SK-N-MC (cell line): ENCODE measurements around the gene HSPA2.
"Not testable (repeated sequence)": the region's sequence is repeated elsewhere in the genome, so short reads cannot be mapped to it uniquely, and the experiment has no call there.

ENCODE experiments used
- DNase-seq: peaks from one replicate; pipeline ENCODE4 v3.0.0-alpha.2; 2011; ENCODE audit warnings: low read depth, low spot score
- H3K27ac ChIP-seq: fragments of 200-600 bp; sonication (generic); 2 replicates; pipeline ENCODE4 v1.5.1; 2016; ENCODE audit warnings: mixed run types
- H3K36me3 ChIP-seq: fragments of 200-600 bp; sonication (generic); 2 replicates; pipeline ENCODE4 v1.6.1; 2017; ENCODE audit warnings: antibody characterized with exemption, low read length, mixed read lengths; ENCODE audit not compliant: insufficient read depth
- H3K4me3 ChIP-seq: fragments of 200-600 bp; sonication (generic); 2 replicates; pipeline ENCODE4 v1.5.1; 2016
- H3K9ac ChIP-seq: fragments of 200-600 bp; sonication (generic); 2 replicates; pipeline ENCODE4 v1.8.0; 2017; ENCODE audit warnings: mixed run types, mixed read lengths; ENCODE audit not compliant: insufficient read length
- H3K9me3 ChIP-seq: fragments of 200-600 bp; sonication (generic); 2 replicates; pipeline ENCODE4 v1.6.1; 2017; ENCODE audit warnings: low read depth, mild to moderate bottlenecking, antibody characterized with exemption, low read length, moderate library complexity, mixed read lengths
- EZH2 ChIP-seq: fragments of 200-600 bp; sonication (generic); IDR thresholded peaks from one replicate; pipeline ENCODE4 v1.6.1; 2017; ENCODE audit warnings: antibody characterized with exemption
- FOXP2 ChIP-seq: optimal IDR thresholded peaks from 2 replicates; pipeline ENCODE3; 2011; ENCODE audit warnings: mild to moderate bottlenecking, moderate library complexity; ENCODE audit not compliant: insufficient read depth; ENCODE audit errors: extremely low read length, control extremely low read depth
- POLR2AphosphoS5 ChIP-seq: IDR thresholded peaks from 2 replicates; pipeline ENCODE4 v1.6.1; 2012; ENCODE audit warnings: mild to moderate bottlenecking, low read depth, low read length, borderline replicate concordance

HSPA2 gene

GRCh38 chr14:64544607-64545312 lies 4.2 kb downstream of the HSPA2 start:
- H3K4me3 ChIP-seq: no peak overlapping the region
- no peak for DNase-seq
- TF ChIP-seq POLR2AphosphoS5 (no peak), FOXP2 (no peak)
- no peaks in the 10 kb centered on the region for H3K36me3 ChIP-seq
- no peak overlapping the region for H3K9ac ChIP-seq
- no peaks in the 10 kb centered on the region for H3K9me3 ChIP-seq
- no peak overlapping the region for H3K27ac ChIP-seq

GRCh38 chr14:64549016-64549415 lies 8.5 kb downstream of the HSPA2 start:
- no peaks in the 10 kb centered on the region for H3K36me3 ChIP-seq
- no peak overlapping the region for H3K9ac ChIP-seq
- no peak overlapping the region for H3K27ac ChIP-seq
- TF ChIP-seq POLR2AphosphoS5: no peak
- TF ChIP-seq FOXP2: no peak
- no peak for TF ChIP-seq EZH2
- no peak for DNase-seq
- no peaks in the 10 kb centered on the region for H3K9me3 ChIP-seq
- no peak overlapping the region for H3K4me3 ChIP-seq

- H3K4me3 ChIP-seq: no peak within 1 kb of the TSS
- no peak for DNase-seq
- no peak within 1 kb of the TSS for H3K9ac ChIP-seq
- no peak within 1 kb of the TSS for H3K27ac ChIP-seq
- TF ChIP-seq POLR2AphosphoS5 (no peak), FOXP2 (no peak), EZH2 (no peak)
- H3K9me3 ChIP-seq: no peaks in the 10 kb centered on the region
- H3K36me3 ChIP-seq: no peaks in the 10 kb centered on the region
Observed at GRCh38 chr14:64549791-64550620, 9.5 kb downstream of the HSPA2 start, which contains the start of gene PPP1R36. Gene PPP1R36 (plus strand): TSS chr14:64549961. CDS start chr14:64549998, 37 bp downstream.

GRCh38 chr14:64550621-64551333 lies 10.2 kb downstream of the HSPA2 start:
- no peak for TF ChIP-seq FOXP2
- TF ChIP-seq POLR2AphosphoS5: no peak
- no peak for TF ChIP-seq EZH2
- Histone ChIP-seq H3K36me3 (no peaks in the 10 kb centered on the region), H3K4me3 (no peak overlapping the region), H3K9ac (no peak overlapping the region), H3K27ac (no peak overlapping the region), H3K9me3 (no peaks in the 10 kb centered on the region)
- DNase-seq: no peak

- no peaks in the 10 kb centered on the region for H3K9me3 ChIP-seq
- H3K4me3 ChIP-seq: no peak overlapping the region
- H3K36me3 ChIP-seq: no peaks in the 10 kb centered on the region
- no peak overlapping the region for H3K27ac ChIP-seq
- TF ChIP-seq POLR2AphosphoS5 (no peak), FOXP2 (no peak), EZH2 (no peak)
- DNase-seq: no peak
- no peak overlapping the region for H3K9ac ChIP-seq
Observed at GRCh38 chr14:64554556-64554955, 14.0 kb downstream of the HSPA2 start.

- TF ChIP-seq FOXP2 (no peak), POLR2AphosphoS5 (no peak), EZH2 (no peak)
- no peak for DNase-seq
Observed at GRCh38 chr14:64556526-64556925, 16.0 kb downstream of the HSPA2 start.

GRCh38 chr14:64558216-64558615 lies 17.7 kb downstream of the HSPA2 start:
- H3K4me3 ChIP-seq, H3K9ac ChIP-seq, H3K36me3 ChIP-seq, H3K9me3 ChIP-seq, DNase-seq, H3K27ac ChIP-seq: not testable (repeated sequence)

More at GRCh38 chr14:64556526-64556925, 16.0 kb downstream of the HSPA2 start:
- no peaks in the 10 kb centered on the region for H3K9me3 ChIP-seq
- H3K4me3 ChIP-seq: no peak overlapping the region
- no peak overlapping the region for H3K9ac ChIP-seq
- no peak overlapping the region for H3K27ac ChIP-seq
- H3K36me3 ChIP-seq: no peaks in the 10 kb centered on the region

- Histone ChIP-seq H3K27ac (no peak overlapping the region), H3K36me3 (no peaks in the 10 kb centered on the region), H3K4me3 (no peak overlapping the region), H3K9ac (no peak overlapping the region), H3K9me3 (no peaks in the 10 kb centered on the region)
- TF ChIP-seq FOXP2 (no peak), POLR2AphosphoS5 (no peak), EZH2 (no peak)
- DNase-seq: no peak
Observed at GRCh38 chr14:64561631-64562030, 21.1 kb downstream of the HSPA2 start.
